A549 (cell line): ENCODE data around the gene TNS3. TPM values are rescaled to one million over a fixed set of nuclear protein-coding genes. Genes with fewer than 3 reads are reported as not detected.

Experiments
- ATAC-seq, 2 experiments: fragments of 200-7000 bp in 1 of 2; fragments of >200 bp in 1 of 2; cut with Nextera tagmentation in 1 of 2; cut with Tn5 transposase in 1 of 2; 3 replicates each; pipeline versions ENCODE4 v1.8.0 to v1.9.1; 2018 to 2020; ENCODE audit warnings: mild to moderate bottlenecking in 1 of 2, moderate library complexity in 1 of 2
- CTCF ChIA-PET: fragments of 300-600 bp; sonication (Branson Sonifier 250); formaldehyde crosslinking; extraction: SDS; loops from one replicate; lab custom pipeline; 2021; ENCODE audit warnings: antibody characterized with exemption, inconsistent platforms; lab: Yijun Ruan, JAX
- POLR2A ChIA-PET: fragments of 350-600 bp; formaldehyde crosslinking; extraction: SDS; loops from one replicate; lab custom pipeline; 2021; ENCODE audit warnings: antibody characterized with exemption, inconsistent platforms; lab: Yijun Ruan, JAX
- DNase-seq, 2 experiments: peaks; one replicate each; pipeline versions ENCODE4 v3.0.0 to v3.0.0-alpha.2; 2011 to 2016; ENCODE audit warnings: low read depth in 1 of 2, low spot score in 1 of 2
- FAIRE-seq: peaks from 2 replicates; lab custom pipeline; 2011; peaks lifted over from hg19 to GRCh38; lab: Jason Lieb, UNC
- H3K27ac ChIP-seq, 2 experiments: fragments of >200 bp; sonication (Bioruptor Twin); formaldehyde crosslinking; 3 replicates each; pipeline ENCODE4 v1.5.1; 2016 to 2017
- H3K4me1 ChIP-seq: fragments of >200 bp; sonication (Bioruptor Twin); formaldehyde crosslinking; 3 replicates; pipeline ENCODE4 v1.6.1; 2016
- H3K4me2 ChIP-seq: fragments of >200 bp; sonication (Bioruptor Twin); formaldehyde crosslinking; 3 replicates; pipeline ENCODE4 v1.6.1; 2016
- H3K4me3 ChIP-seq: fragments of >200 bp; sonication (Bioruptor Twin); formaldehyde crosslinking; 3 replicates; pipeline ENCODE4 v1.5.1; 2016
- H3K9me3 ChIP-seq: fragments of >200 bp; sonication (Bioruptor Twin); formaldehyde crosslinking; 3 replicates; pipeline ENCODE4 v1.6.1; 2016
- CEBPB ChIP-seq, 2 experiments: fragments of >200 bp in 1 of 2; sonication (Bioruptor Twin) in 1 of 2; formaldehyde crosslinking in 1 of 2; IDR thresholded peaks; 2 replicates each; pipeline ENCODE4 v1.6.1; 2012 to 2016
- CHD2 ChIP-seq: fragments of 150-350 bp; IDR thresholded peaks from 2 replicates; pipeline ENCODE4 v1.6.1; 2014; ENCODE audit warnings: low read length; ENCODE audit not compliant: partially characterized antibody
- EHMT2 ChIP-seq: fragments of 200-600 bp; sonication (generic); IDR thresholded peaks from 2 replicates; pipeline ENCODE4 v1.6.1; 2016; ENCODE audit warnings: antibody characterized with exemption, low read depth, mild to moderate bottlenecking, moderate library complexity
- FOSB ChIP-seq: fragments of 250-450 bp; sonication (Bioruptor Pico); IDR thresholded peaks from 2 replicates; pipeline ENCODE4 v1.5.0; 2020; ENCODE audit warnings: mild to moderate bottlenecking, moderate library complexity
- HEYL ChIP-seq: fragments of 250-450 bp; sonication (Bioruptor Pico); IDR thresholded peaks from 2 replicates; pipeline ENCODE4 v1.8.0; 2021; ENCODE audit warnings: mild to moderate bottlenecking, moderate library complexity
- HOXA7 ChIP-seq: fragments of 250-450 bp; sonication (Bioruptor Pico); IDR thresholded peaks from 2 replicates; pipeline ENCODE4 v1.5.0; 2020; ENCODE audit warnings: mild to moderate bottlenecking, moderate library complexity
- HOXB5 ChIP-seq: fragments of 250-450 bp; sonication (Bioruptor Pico); IDR thresholded peaks from 2 replicates; pipeline ENCODE4 v1.5.0; 2020; ENCODE audit warnings: mild to moderate bottlenecking, moderate library complexity
- JUN ChIP-seq, 2 experiments: fragments of >200 bp; sonication (Bioruptor Twin); formaldehyde crosslinking; IDR thresholded peaks; 2 replicates in 1 of 2; 3 replicates in 1 of 2; pipeline ENCODE4 v1.6.1; 2016 to 2017
- JUNB ChIP-seq: fragments of >200 bp; sonication (Bioruptor Twin); formaldehyde crosslinking; IDR thresholded peaks from 2 replicates; pipeline ENCODE4 v1.6.1; 2016
- KDM1A ChIP-seq: fragments of 200-600 bp; sonication (generic); IDR thresholded peaks from 2 replicates; pipeline ENCODE4 v1.6.1; 2016; ENCODE audit warnings: low read depth, mild to moderate bottlenecking
- MAFK ChIP-seq: fragments of 450-650 bp; IDR thresholded peaks from 2 replicates; pipeline ENCODE4 v1.6.1; 2014; ENCODE audit not compliant: partially characterized antibody
- MYC ChIP-seq: IDR thresholded peaks from 2 replicates; pipeline ENCODE4 v1.6.1; 2012; ENCODE audit warnings: mild to moderate bottlenecking, inconsistent platforms, low read length, improper control_type of control experiment, borderline replicate concordance
- NR3C1 ChIP-seq: fragments of >200 bp; sonication (Bioruptor Twin); formaldehyde crosslinking; IDR thresholded peaks from 3 replicates; pipeline ENCODE4 v1.6.1; 2017
- RARB ChIP-seq: fragments of 250-450 bp; sonication (Bioruptor Pico); IDR thresholded peaks from 2 replicates; pipeline ENCODE4 v1.8.0; 2021; ENCODE audit warnings: mild to moderate bottlenecking, moderate library complexity
- RNF2 ChIP-seq: fragments of 200-600 bp; sonication (generic); IDR thresholded peaks from 2 replicates; pipeline ENCODE4 v1.6.1; 2016; ENCODE audit warnings: low read depth, mild to moderate bottlenecking, antibody characterized with exemption, moderate library complexity, borderline replicate concordance
- SMC3 ChIP-seq: fragments of >200 bp; sonication (Bioruptor Twin); formaldehyde crosslinking; IDR thresholded peaks from 3 replicates; pipeline ENCODE4 v1.6.1; 2018; ENCODE audit warnings: inconsistent platforms
- TP53 ChIP-seq: fragments of 250-450 bp; sonication (Bioruptor Pico); IDR thresholded peaks from 2 replicates; pipeline ENCODE4 v1.5.0; 2021; ENCODE audit warnings: mild to moderate bottlenecking, moderate library complexity
- ZC3H11A ChIP-seq: fragments of 450-650 bp; IDR thresholded peaks from 2 replicates; pipeline ENCODE4 v1.6.1; 2014; ENCODE audit warnings: antibody characterized with exemption, mild to moderate bottlenecking
- ZNF302 ChIP-seq: fragments of 250-450 bp; sonication (Bioruptor Pico); IDR thresholded peaks from 2 replicates; pipeline ENCODE4 v1.9.0; 2021; ENCODE audit warnings: inconsistent platforms, mild to moderate bottlenecking, moderate library complexity
- WGBS: methylation state at CpG from one replicate; pipeline ENCODE4 v1.1.6; 2017; ENCODE audit errors: missing lambda C conversion rate; 5-methylcytosine and 5-hydroxymethylcytosine counted together
- polyA plus RNA-seq, 4 experiments: library from polyadenylated mRNA; depleted of rRNA in 3 of 4; stranded (reverse); fragments of >200 nt; fragmentation: RNase III in 1 of 4; extraction: RNeasy Plus Mini Kit Qiagen cat#74134 plus additional on column Dnase treatment in 1 of 4; gene quantifications; 2 replicates in 3 of 4; 3 replicates in 1 of 4; pipeline ENCODE4 v1.2.3, GENCODE V29; 2011 to 2017
- TF ChIP-seq, protein P1 (sequence below): IDR thresholded peaks from 2 replicates; pipeline ENCODE4 v1.6.1; 2012
- TF ChIP-seq, protein P2 (sequence below): fragments of >200 bp; sonication (Bioruptor Twin); formaldehyde crosslinking; IDR thresholded peaks from 3 replicates; pipeline ENCODE4 v1.6.1; 2016
- TF ChIP-seq, protein P3 (sequence below): fragments of 450-650 bp; IDR thresholded peaks from 2 replicates; pipeline ENCODE4 v1.6.1; 2014; ENCODE audit warnings: antibody characterized with exemption
- TF ChIP-seq, protein P4 (sequence below): fragments of >200 bp; sonication (Bioruptor Twin); formaldehyde crosslinking; IDR thresholded peaks from 2 replicates; pipeline ENCODE4 v1.6.1; 2016
- TF ChIP-seq, protein P5 (sequence below): fragments of 150-350 bp; IDR thresholded peaks from 2 replicates; pipeline ENCODE4 v1.6.1; 2014; ENCODE audit warnings: low read depth, mild to moderate bottlenecking, low read length
- TF ChIP-seq, protein P6 (sequence below): fragments of 250-450 bp; sonication (Bioruptor Pico); IDR thresholded peaks from 2 replicates; pipeline ENCODE4 v1.5.0; 2020; ENCODE audit warnings: low read depth, mild to moderate bottlenecking, moderate library complexity

TNS3 gene
- polyA plus RNA-seq, 2 of the 4 experiments (the other 2 are of a cell fraction): 107 to 134 TPM

DNA sequence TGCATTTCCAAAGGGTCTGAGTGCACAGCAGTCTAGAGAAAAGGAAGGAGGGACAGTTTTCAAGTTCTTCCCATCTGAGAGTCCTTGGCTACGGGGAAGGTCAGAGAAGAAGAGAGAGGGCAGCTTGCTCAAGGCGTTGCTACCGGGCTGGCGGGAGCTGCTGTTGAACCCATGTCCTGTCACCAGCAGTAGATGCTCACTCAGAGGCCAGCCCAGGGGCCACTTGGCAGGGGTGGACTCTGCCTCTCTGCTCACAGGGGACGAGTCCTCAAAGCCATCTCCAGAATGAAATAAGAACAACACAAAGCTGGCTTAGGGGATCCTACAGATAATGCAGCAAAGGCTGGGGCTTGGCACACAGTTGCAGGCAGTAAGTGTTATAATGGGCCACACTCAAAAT lies 231.5 kb downstream of the TNS3 start:
- DNase-seq: no peak
- no peak overlapping the region for H3K4me3 ChIP-seq

DNA sequence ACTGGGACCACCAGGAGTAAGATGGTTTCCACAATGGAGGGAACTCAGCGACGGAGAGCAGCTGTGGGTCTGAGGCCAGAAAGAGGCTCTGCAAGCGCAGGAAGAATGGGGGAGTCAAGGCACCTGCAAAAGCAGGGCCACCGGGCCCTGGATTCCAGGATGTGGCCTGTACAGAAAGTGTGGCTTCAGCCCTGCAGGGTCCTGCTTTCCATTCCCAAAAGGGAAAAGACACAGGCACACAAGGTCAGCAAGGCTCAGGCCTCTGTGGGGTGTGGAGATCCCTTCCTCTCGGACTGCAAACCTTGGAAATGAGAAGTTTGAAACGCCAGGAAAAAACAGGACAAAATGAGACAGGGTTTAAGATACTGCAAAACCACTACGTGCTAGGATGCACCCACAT lies 232.5 kb downstream of the TNS3 start:
- Histone ChIP-seq H3K4me2 (no peak overlapping the region), H3K4me3 (no peak overlapping the region), H3K9me3 (no peaks in the 10 kb centered on the region), H3K4me1 (no peaks in the 10 kb centered on the region; the same call in 2 of the 3 replicates), H3K27ac (no peak overlapping the region)
- TF ChIP-seq TP53 (CRISPR knock-in tag): no peak
- no peak for TF ChIP-seq NR3C1
- TF ChIP-seq, protein P1, sequence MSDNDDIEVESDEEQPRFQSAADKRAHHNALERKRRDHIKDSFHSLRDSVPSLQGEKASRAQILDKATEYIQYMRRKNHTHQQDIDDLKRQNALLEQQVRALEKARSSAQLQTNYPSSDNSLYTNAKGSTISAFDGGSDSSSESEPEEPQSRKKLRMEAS: no peak
- TF ChIP-seq, protein P2, sequence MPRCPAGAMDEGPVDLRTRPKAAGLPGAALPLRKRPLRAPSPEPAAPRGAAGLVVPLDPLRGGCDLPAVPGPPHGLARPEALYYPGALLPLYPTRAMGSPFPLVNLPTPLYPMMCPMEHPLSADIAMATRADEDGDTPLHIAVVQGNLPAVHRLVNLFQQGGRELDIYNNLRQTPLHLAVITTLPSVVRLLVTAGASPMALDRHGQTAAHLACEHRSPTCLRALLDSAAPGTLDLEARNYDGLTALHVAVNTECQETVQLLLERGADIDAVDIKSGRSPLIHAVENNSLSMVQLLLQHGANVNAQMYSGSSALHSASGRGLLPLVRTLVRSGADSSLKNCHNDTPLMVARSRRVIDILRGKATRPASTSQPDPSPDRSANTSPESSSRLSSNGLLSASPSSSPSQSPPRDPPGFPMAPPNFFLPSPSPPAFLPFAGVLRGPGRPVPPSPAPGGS: no peak
- TF ChIP-seq SMC3: no peak
- TF ChIP-seq RARB (CRISPR knock-in tag): no peak
- TF ChIP-seq, protein P3, sequence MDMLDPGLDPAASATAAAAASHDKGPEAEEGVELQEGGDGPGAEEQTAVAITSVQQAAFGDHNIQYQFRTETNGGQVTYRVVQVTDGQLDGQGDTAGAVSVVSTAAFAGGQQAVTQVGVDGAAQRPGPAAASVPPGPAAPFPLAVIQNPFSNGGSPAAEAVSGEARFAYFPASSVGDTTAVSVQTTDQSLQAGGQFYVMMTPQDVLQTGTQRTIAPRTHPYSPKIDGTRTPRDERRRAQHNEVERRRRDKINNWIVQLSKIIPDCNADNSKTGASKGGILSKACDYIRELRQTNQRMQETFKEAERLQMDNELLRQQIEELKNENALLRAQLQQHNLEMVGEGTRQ: no peak
- ChIA-PET POLR2A (no interaction called here), CTCF (no interaction called here)
- WGBS: 89% methylated on average over 7 of the region's 7 CpGs
- ATAC-seq: no peak
- no peak for DNase-seq
- FAIRE-seq: no peak

More for the DNA sequence above, 231.5 kb downstream of the TNS3 start:
- H3K27ac ChIP-seq: no peak overlapping the region
- CTCF ChIA-PET: no interaction called here
- peaks cover 5% of the 10 kb centered on the region; the same call in 2 of the 3 replicates for H3K4me1 ChIP-seq
- no peak for FAIRE-seq
- H3K9me3 ChIP-seq: no peaks in the 10 kb centered on the region
- WGBS: 87% methylated on average over 5 of the region's 5 CpGs
- TF ChIP-seq, protein P2: no peak
- TF ChIP-seq HOXB5 (CRISPR knock-in tag): no peak
- no peak for TF ChIP-seq JUNB
- TF ChIP-seq RNF2: no peak
- TF ChIP-seq EHMT2: no peak
- TF ChIP-seq, protein P4, sequence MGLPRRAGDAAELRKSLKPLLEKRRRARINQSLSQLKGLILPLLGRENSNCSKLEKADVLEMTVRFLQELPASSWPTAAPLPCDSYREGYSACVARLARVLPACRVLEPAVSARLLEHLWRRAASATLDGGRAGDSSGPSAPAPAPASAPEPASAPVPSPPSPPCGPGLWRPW: no peak
- TF ChIP-seq ZNF302 (CRISPR knock-in tag): no peak
- no peak for ATAC-seq
- no peak overlapping the region for H3K4me2 ChIP-seq
- POLR2A ChIA-PET: no interaction called here

DNA sequence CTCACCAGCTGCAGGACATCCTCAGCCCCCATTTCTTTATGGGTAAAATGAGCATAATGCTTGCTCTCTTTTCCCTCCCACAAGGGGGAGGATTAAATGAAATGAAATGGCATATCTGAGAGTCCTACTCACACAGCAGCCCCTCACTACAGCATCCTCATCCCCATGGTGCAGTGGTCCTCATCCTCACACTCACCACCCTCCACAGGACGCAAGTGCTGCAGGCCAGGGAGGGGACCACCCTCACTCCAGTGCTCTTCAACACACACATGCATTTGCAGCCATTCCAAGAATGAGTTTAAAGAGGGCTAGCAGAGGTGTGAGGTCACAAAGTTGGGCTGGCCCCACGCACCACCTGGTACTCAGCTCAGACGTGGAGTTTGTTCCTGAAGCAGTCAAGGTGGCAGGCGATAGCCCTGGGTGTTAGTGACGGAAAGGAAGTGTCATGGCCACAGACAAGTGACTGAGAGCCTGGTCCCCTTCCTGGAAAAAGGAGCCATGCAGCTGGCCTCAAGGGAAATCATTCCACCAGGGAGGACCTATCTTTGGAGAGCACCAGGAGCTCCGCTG lies 234.0 kb downstream of the TNS3 start:
- POLR2A ChIA-PET: no interaction called here
- no peak for TF ChIP-seq HEYL (CRISPR knock-in tag)
- TF ChIP-seq, protein P3: no peak
- no peak for TF ChIP-seq CEBPB (IDR thresholded peaks at IDR 0.05)
- TF ChIP-seq, protein P5, sequence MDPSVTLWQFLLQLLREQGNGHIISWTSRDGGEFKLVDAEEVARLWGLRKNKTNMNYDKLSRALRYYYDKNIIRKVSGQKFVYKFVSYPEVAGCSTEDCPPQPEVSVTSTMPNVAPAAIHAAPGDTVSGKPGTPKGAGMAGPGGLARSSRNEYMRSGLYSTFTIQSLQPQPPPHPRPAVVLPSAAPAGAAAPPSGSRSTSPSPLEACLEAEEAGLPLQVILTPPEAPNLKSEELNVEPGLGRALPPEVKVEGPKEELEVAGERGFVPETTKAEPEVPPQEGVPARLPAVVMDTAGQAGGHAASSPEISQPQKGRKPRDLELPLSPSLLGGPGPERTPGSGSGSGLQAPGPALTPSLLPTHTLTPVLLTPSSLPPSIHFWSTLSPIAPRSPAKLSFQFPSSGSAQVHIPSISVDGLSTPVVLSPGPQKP: no peak
- TF ChIP-seq MYC: no peak
- no peak for TF ChIP-seq ZC3H11A
- no peak for TF ChIP-seq JUN (IDR thresholded peaks at IDR 0.05)
- no peak for TF ChIP-seq EHMT2
- no peak for TF ChIP-seq NR3C1
- no peak for TF ChIP-seq HOXA7 (CRISPR knock-in tag)
- TF ChIP-seq CHD2: no peak
- no peak for TF ChIP-seq TP53 (CRISPR knock-in tag)
- no peak for TF ChIP-seq MAFK
- TF ChIP-seq FOSB: no peak
- TF ChIP-seq, protein P6, sequence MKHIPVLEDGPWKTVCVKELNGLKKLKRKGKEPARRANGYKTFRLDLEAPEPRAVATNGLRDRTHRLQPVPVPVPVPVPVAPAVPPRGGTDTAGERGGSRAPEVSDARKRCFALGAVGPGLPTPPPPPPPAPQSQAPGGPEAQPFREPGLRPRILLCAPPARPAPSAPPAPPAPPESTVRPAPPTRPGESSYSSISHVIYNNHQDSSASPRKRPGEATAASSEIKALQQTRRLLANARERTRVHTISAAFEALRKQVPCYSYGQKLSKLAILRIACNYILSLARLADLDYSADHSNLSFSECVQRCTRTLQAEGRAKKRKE (CRISPR knock-in tag): no peak
- no peak for TF ChIP-seq KDM1A

More for the DNA sequence above, 234.0 kb downstream of the TNS3 start:
- Histone ChIP-seq H3K4me3 (no peak overlapping the region), H3K9me3 (no peaks in the 10 kb centered on the region), H3K4me1 (peaks cover 2% of the 10 kb centered on the region; the same call in 1 of the 3 replicates), H3K4me2 (no peak overlapping the region), H3K27ac (no peak overlapping the region)
- FAIRE-seq (no peak), DNase-seq (no peak), ATAC-seq (no peak)
- WGBS: 98% methylated on average over 6 of the region's 6 CpGs
- CTCF ChIA-PET: interaction anchor here (0.8 kb wide), 1 partner anchor 81 kb away, joined by 4 read pairs; no protein-coding TSS in a partner anchor
